Large intestine (tissue), 3 donors: ENCODE results near the gene AMOTL1. TPM values are rescaled to one million over a fixed set of nuclear protein-coding genes. Genes with fewer than 3 reads are reported as not detected.
A peak's percentile ranks its signal among the peaks of the same experiment; 100 is the strongest.

Experiments used
- DNase-seq, 2 donors: peaks; one replicate each; pipeline versions ENCODE4 v3.0.0 to v3.0.0-alpha.2; 2013
- H3K27ac ChIP-seq: one replicate; pipeline ENCODE4 v1.5.1; 2013; ENCODE audit warnings: low read length
- H3K27me3 ChIP-seq: 2 replicates; pipeline ENCODE4 v1.6.1; 2013; ENCODE audit warnings: low read length; ENCODE audit not compliant: control insufficient read depth, insufficient read depth
- H3K36me3 ChIP-seq: 2 replicates; pipeline ENCODE4 v1.6.1; 2013; ENCODE audit warnings: low read length; ENCODE audit not compliant: control insufficient read depth, insufficient read depth
- H3K4me1 ChIP-seq: one replicate; pipeline ENCODE4 v1.6.1; 2013; ENCODE audit warnings: low read length; ENCODE audit not compliant: control insufficient read depth, insufficient read depth
- H3K4me3 ChIP-seq: one replicate; pipeline ENCODE4 v1.5.1; 2013; ENCODE audit warnings: low read length
- H3K9me3 ChIP-seq: one replicate; pipeline ENCODE4 v1.6.1; 2013; ENCODE audit warnings: mild to moderate bottlenecking, low read depth, low read length, moderate library complexity; ENCODE audit not compliant: control insufficient read depth
- WGBS: methylation state at CpG from one replicate; pipeline ENCODE4 v1.1.5; 2013; ENCODE audit warnings: low lambda C conversion rate; ENCODE audit not compliant: insufficient coverage; 5-methylcytosine and 5-hydroxymethylcytosine counted together
- polyA plus RNA-seq: library from polyadenylated mRNA; unstranded; fragments of 120-200 nt; gene quantifications from one replicate; pipeline ENCODE4 v1.2.1, GENCODE V29; 2013

AMOTL1 gene
- polyA plus RNA-seq, 1 donor = 15.5 TPM

DNA sequence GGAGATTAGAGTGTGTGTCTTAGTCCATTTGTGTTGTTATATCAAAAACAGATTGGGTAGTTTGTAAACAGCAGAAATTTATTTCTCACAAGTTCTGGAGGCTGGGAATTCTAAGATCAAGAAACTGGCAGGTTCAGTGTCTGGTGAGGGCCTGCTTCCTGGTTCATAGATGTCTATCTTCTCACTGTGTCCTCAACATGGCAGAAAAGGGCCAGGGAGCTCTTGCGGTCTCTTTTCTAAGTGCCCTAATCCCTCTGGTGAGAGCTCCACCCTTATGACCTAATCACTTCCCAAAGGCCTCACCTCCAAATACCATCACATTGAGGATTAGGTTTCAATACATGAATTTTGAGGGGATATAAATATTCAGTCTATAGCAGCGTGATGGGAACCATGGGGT lies 25.5 kb upstream of the AMOTL1 start:
- Histone ChIP-seq H3K9me3 (peaks cover 3% of the 10 kb centered on the region), H3K27me3 (peaks cover 22% of the 10 kb centered on the region), H3K27ac (no peak overlapping the region), H3K4me3 (no peak overlapping the region), H3K4me1 (peaks cover 27% of the 10 kb centered on the region), H3K36me3 (no peaks in the 10 kb centered on the region)
- DNase-seq = no peak
- WGBS = no CpG with 5 or more reads among the region's 2 CpGs

DNA sequence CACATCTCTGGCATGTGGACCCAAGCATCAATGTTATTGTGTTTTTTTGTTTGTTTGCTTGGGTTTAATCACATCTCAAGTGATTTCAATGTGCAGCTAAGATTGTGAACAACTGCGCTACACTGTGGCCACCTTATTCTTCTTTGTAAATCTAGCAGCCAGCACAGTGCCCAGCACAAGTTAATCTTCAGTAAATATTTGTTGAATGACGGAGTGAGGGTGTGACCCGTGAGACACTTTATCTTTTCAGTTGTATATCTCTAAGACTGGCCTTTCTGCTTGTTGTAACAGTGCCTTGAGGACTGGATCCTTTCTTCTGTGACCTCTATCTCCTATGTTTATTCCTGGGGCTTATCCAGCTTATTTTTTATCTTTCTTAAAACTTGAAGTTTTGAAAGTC lies 21.4 kb upstream of the AMOTL1 start:
- H3K4me1 ChIP-seq = peaks cover 13% of the 10 kb centered on the region
- peak; percentile 44 to 70 for DNase-seq
- H3K27ac ChIP-seq = peak overlapping the region; percentile 49
- H3K27me3 ChIP-seq = peaks cover 2% of the 10 kb centered on the region
- 20% methylated on average over 1 of the region's 3 CpGs for WGBS
- no peaks in the 10 kb centered on the region for H3K9me3 ChIP-seq
- H3K36me3 ChIP-seq = no peaks in the 10 kb centered on the region
- H3K4me3 ChIP-seq = no peak overlapping the region

DNA sequence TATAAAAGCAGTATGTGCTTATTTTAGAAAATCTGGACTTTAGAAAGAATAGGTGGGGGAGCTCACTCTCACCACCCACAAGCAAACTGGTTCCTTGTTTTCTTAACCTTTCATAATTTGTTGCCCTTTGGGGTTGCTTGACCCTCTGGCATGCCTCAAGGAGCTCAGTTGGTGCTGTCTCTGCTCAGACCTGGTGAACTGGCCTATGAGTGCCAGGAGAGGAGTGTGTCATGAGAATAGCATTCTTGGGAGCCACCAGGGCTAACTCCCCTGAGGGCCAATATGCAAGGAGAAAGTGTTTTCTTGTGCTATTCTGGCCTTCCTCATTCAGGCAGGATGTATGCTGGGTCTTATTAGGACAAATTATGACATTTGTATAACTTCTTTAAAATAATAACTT lies 21.0 kb upstream of the AMOTL1 start:
- Histone ChIP-seq H3K4me3 (no peak overlapping the region), H3K27ac (peak overlapping the region; percentile 49), H3K27me3 (no peaks in the 10 kb centered on the region), H3K36me3 (no peaks in the 10 kb centered on the region), H3K9me3 (no peaks in the 10 kb centered on the region), H3K4me1 (peaks cover 11% of the 10 kb centered on the region)
- DNase-seq = no peak

DNA sequence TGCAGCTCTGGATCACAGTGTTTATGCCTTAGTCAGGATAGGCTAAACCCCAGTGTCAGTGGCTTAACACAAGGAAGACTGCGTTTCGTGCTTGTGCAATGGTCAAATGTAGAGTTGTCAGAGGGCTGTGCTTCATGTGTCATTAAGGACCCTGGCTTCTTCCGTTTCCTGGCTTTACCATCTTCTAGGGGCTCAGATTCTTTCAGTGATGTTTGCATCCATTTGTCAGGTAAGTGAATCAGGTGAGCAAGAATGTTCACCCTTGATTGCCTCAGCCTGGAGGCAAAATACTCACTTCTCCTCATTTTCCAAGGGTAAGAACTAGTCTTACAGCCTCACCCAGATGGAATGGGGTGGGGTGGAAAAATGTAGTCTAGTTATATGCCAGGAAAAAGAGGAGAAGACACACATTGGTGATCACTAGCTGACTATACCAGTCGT lies 20.5 kb upstream of the AMOTL1 start:
- WGBS = no CpG with 5 or more reads among the region's 4 CpGs
- peaks cover 11% of the 10 kb centered on the region for H3K4me1 ChIP-seq
- H3K27me3 ChIP-seq = no peaks in the 10 kb centered on the region
- H3K27ac ChIP-seq = no peak overlapping the region
- no peak for DNase-seq
- H3K9me3 ChIP-seq = no peaks in the 10 kb centered on the region
- H3K36me3 ChIP-seq = no peaks in the 10 kb centered on the region
- no peak overlapping the region for H3K4me3 ChIP-seq

DNA sequence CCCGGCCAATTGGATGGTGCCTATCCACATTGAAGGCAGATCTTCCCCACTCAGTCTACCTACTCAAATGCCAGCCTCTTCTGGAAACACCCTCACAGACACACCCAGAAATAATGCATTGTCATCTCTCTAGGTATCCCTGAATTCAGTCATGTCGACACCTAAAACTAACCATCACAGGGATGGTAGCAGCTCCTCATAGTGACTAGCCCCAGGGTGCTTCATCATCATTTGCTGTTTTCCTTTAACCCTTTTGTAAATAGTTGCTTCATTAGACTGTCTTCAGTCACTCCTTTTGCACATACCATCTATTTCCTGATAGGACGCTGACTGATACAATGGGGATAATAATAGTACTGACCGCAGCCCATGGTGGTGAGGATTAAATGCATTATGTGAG lies 18.8 kb upstream of the AMOTL1 start:
- no peaks in the 10 kb centered on the region for H3K36me3 ChIP-seq
- H3K27ac ChIP-seq = no peak overlapping the region
- WGBS = 71% methylated on average over 1 of the region's 4 CpGs
- peaks cover 11% of the 10 kb centered on the region for H3K4me1 ChIP-seq
- DNase-seq = no peak
- H3K9me3 ChIP-seq = no peaks in the 10 kb centered on the region
- H3K4me3 ChIP-seq = no peak overlapping the region
- H3K27me3 ChIP-seq = no peaks in the 10 kb centered on the region

DNA sequence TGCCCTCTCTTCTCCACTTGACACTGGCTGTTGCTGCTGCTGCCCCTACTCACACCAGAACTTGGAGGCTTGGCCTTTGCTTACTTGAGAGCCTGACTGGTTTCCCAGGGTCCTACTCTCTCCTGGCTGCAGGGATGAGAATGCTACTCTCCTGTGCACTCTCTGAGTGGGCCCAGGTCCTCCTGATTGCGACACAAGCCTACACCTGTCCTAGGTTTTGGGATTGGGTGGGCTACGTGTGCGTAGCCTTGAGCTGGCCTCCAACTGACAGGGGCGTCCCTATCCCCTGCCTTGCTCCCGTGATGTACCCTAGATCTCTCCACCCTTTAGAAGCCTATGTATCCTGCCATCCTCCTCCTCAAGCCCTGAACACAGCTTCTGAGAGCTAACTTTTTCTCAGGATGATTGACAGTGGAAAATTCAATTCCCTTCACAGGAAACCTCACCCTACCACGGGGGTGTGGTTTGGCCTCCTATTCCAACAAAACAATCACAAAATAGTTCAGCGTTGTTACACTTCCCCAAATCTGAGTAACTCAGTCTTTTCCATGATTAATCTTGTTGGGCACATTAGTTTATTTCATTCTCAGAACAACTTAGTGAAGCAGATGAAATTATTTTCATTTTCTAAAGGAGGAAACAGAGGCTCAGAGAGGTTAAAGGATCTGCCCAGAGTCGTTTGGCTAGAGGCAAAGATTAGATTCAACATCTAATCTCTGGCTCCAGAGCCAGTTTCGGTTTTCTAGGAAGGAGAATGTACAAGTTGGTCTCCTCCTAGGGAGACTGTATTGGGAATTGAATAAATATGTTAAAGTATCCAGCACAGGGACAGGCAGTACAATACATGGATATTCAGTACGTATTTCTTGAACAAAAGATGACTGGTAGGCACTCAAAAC lies 17.6 kb upstream of the AMOTL1 start:
- H3K4me1 ChIP-seq = peaks cover 11% of the 10 kb centered on the region
- no peak for DNase-seq
- no peaks in the 10 kb centered on the region for H3K9me3 ChIP-seq
- WGBS = 100% methylated on average over 3 of the region's 10 CpGs
- no peaks in the 10 kb centered on the region for H3K27me3 ChIP-seq
- no peaks in the 10 kb centered on the region for H3K36me3 ChIP-seq
- H3K27ac ChIP-seq = no peak overlapping the region
- no peak overlapping the region for H3K4me3 ChIP-seq

DNA sequence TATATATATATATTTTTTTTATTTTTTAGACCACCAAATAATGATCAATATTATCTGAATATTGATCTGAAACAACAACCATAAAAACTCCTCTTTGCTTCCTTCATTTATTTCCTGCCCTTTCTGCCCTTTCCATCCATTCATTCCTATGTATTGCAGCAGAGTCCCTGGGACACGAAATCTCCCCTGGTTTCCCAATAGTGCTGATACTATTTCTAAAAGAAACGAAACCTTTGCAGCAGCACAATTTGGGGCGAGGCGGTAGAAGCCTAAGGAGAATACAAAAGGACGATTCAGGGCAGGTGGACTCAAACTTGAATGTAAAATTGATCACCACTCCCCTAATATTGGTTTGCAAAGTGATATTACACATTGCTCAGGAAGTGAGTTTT lies 16.9 kb upstream of the AMOTL1 start:
- 75% methylated on average over 4 of the region's 5 CpGs for WGBS
- peaks cover 11% of the 10 kb centered on the region for H3K4me1 ChIP-seq
- H3K27ac ChIP-seq = no peak overlapping the region

DNA sequence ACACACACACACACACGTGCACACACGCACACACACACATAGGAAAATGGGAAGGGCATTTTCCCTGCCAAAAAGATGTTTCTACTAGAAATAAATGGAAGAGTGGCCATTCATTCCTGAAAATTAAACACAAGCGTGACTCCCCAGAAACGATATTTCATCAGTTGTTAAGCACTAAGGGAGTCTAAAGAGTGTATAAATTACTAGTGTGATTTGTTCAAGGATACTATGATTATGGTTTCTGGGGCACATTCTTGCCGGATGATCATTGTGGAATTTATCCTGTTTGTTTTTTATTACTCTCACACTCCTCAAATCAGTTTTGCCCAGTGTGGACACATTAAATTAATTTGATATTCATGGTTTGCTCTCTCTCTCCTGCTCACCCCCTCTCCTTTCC lies 16.4 kb upstream of the AMOTL1 start:
- no peaks in the 10 kb centered on the region for H3K36me3 ChIP-seq
- H3K27ac ChIP-seq = no peak overlapping the region
- H3K4me1 ChIP-seq = peaks cover 7% of the 10 kb centered on the region
- H3K27me3 ChIP-seq = no peaks in the 10 kb centered on the region
- WGBS = no CpG with 5 or more reads among the region's 5 CpGs
- H3K9me3 ChIP-seq = no peaks in the 10 kb centered on the region
- DNase-seq = no peak
- H3K4me3 ChIP-seq = no peak overlapping the region

More for the DNA sequence above, 16.9 kb upstream of the AMOTL1 start:
- Histone ChIP-seq H3K4me3 (no peak overlapping the region), H3K9me3 (no peaks in the 10 kb centered on the region), H3K36me3 (no peaks in the 10 kb centered on the region), H3K27me3 (no peaks in the 10 kb centered on the region)
- DNase-seq = no peak

DNA sequence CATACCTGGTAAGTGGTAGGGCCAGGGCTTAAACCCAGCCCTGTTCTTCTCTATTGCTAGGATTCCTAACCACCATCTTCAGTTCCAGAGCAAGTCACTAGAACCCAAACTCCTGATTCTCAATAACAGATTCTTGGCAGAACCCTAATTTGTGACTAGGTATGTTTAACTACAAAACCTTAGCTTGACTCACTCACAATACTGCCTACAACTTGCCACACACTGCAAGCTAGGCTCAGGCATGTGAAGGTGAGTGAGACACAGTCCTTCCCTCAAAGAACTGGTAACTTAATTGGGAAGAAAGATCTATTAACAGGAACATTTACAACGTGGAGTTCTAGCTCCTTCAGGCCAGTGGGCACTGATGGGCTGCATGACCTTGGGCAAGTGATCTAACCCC lies 14.5 kb upstream of the AMOTL1 start:
- DNase-seq = no peak
- H3K4me3 ChIP-seq = no peak overlapping the region
- H3K4me1 ChIP-seq = no peaks in the 10 kb centered on the region
- no peaks in the 10 kb centered on the region for H3K9me3 ChIP-seq
- no peak overlapping the region for H3K27ac ChIP-seq
- no CpG with 5 or more reads among the region's 1 CpG for WGBS
- H3K27me3 ChIP-seq = no peaks in the 10 kb centered on the region
- H3K36me3 ChIP-seq = no peaks in the 10 kb centered on the region

DNA sequence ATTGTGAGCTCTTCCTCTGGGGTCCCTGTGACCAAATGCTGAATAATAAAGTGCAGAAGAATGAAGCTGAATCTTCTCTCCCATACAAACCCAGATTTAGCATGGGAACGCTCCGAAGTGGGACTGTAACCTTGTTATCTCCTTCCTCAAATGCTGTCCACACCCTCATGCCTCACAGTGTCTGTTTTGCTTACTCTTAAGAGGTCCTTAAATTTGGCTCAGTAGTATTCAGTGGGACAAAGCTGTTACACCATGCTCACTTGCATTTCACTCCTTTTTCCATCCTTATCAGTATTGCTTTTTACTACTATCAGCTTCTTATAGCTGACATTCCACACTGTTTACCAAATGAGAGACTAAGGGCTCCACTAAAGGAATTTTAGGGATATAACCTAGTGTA lies 13.8 kb upstream of the AMOTL1 start:
- no peaks in the 10 kb centered on the region for H3K27me3 ChIP-seq
- H3K27ac ChIP-seq = no peak overlapping the region
- no peaks in the 10 kb centered on the region for H3K4me1 ChIP-seq
- no CpG with 5 or more reads among the region's 2 CpGs for WGBS
- no peaks in the 10 kb centered on the region for H3K36me3 ChIP-seq
- H3K4me3 ChIP-seq = no peak overlapping the region
- H3K9me3 ChIP-seq = no peaks in the 10 kb centered on the region
- DNase-seq = no peak

DNA sequence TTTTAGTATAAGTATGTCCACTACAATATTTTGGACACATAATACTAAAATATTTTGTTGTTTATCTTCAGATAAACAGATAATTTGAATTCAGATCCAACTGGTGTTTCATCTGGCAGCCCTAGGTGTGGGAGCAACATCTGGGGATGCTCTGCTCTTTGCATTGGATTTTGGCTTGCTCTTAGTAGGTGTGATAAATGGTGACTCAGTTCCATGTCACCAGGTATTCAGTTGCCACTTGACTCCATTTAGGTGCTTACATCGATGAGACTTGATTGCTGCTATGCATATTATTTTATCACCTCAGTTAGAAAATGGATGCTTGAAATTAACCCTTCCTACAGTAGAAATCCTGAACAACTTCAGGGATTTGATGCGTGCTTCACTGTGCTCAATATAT lies 13.3 kb upstream of the AMOTL1 start:
- H3K27ac ChIP-seq = no peak overlapping the region
- WGBS = 100% methylated on average over 1 of the region's 2 CpGs
- no peak for DNase-seq
- H3K9me3 ChIP-seq = no peaks in the 10 kb centered on the region
- no peak overlapping the region for H3K4me3 ChIP-seq
- no peaks in the 10 kb centered on the region for H3K4me1 ChIP-seq
- no peaks in the 10 kb centered on the region for H3K27me3 ChIP-seq
- H3K36me3 ChIP-seq = no peaks in the 10 kb centered on the region
